ENCODE measurements around the gene MAD1L1.

Gene MAD1L1

DNA sequence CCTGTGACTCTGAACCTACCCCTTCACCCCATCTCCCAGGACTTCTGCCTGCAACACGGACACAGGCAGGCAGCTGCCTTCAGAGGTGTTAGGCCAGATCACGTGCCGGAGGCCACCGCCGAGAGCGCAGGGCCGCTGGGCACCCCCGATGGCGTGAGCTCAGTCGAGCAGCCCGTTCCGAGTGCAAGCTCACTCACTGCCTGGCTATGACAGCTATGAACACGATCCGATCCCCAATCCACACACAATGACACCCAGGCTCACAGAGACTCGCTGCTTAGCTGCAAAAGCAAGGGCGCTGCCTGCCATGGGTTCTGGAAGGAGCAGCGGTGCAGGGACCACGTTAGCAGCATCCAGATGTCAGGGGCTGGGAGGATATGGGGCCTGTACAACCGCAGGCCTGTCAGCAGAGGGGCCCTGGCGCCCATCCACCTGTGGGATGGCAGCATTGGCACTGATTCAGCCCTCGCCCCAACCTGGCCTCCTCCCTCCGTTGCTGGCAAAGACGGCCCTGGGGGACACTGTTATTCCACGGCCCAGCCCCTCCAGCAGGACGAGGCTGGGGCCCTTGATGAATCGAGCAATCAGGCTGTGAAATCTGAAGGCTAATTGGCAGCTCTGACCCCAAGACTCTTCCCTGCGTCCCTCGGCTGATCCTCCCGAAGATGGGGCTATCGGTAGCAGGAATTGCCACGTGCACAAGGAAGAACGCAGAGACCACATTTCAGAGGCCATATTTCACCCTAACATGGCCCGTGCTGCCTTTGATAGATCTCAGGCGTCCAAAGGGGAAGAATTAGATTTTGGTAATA is 332.6 kb downstream of the MAD1L1 start:
- no peak for DNase-seq

DNA sequence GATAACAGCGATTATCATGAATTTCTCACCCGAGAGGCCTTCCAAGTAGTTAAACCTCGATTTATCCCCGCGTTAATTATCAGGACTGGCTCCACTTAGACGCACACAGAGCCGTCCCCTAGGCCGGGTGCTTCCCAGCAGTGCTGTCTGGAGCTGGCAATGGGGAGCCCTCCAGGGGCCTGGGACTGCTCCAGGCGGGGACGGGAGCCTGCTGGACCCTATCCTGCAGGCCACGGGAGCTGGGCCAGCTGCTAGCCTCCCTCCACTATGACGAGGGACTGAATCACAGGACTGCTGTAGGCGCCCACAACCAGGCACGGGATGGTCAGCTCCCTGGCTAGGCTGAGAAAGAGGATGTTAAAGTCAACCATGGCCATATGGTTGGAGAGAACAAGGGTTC is 333.5 kb downstream of the MAD1L1 start:
- DNase-seq, result no peak

DNA sequence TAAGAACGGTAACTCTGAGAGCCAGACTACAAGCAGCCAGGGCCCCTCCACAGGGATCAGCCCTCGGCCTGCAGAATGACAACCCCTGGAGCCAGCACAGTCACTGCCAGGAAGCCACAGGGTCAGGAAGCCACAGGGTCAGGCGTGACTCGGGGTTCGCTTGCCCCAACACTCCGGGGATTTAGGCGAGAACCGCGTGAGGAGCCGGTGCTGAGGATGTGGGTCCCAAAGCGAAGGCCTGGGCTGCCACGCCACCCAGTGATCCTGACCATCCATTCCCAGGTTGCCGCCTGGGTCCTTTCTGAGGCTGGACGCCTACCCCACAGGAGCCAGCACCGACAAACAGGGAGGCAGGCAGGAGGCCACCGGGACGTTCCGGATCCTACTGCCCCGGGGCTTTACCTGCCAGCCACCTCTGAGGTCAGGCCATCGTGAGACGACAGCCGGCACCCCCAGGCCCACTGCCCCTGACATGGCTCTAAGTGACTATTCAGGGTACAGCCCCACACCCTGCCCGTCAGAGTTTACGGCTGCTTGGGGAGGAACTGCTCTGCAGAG is 334.0 kb downstream of the MAD1L1 start:
- no peak for DNase-seq

DNA sequence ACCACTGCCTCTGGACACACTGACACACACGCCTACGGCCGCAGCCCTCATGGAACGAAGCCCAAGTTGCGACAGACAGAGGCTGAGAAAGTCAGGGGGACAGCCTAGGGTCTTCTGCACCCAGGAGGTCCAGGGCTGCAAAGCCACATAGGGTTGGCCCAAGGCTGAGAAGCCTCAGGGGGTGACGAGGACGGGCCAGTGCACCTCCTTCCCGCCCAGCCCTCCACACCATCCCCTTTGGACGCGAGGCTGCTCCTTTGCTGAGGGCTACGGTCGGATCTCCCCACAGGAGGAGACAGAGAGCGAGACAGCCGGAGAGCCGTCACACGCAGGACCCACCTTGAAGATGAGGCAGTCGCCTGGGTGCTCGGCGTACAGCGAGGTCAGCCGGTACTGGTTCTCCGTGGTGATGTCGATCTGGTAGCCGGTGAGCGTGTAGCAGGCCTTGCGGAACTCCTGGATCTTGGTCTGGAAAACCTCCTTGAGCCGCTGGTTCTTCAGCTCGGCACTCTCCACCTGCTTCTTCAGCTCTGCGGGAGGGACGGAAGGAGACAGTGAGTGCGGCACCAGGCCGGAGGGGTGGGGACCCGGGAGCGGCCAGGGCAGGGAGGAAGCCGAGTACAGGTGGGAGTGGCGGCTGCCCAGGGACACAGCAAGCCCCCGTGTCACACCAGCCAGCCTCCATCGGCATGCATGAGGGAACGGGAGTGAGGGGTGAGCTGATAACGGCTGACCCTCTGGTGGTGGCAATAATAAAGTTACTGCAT is 334.7 kb downstream of the MAD1L1 start:
- no peak for DNase-seq

GRCh38 chr7:1897076-1897860 is 335.5 kb downstream of the MAD1L1 start:
- DNase-seq, result no peak

GRCh38 chr7:1895664-1896515 is 336.9 kb downstream of the MAD1L1 start:
- DNase-seq, result no peak

DNA sequence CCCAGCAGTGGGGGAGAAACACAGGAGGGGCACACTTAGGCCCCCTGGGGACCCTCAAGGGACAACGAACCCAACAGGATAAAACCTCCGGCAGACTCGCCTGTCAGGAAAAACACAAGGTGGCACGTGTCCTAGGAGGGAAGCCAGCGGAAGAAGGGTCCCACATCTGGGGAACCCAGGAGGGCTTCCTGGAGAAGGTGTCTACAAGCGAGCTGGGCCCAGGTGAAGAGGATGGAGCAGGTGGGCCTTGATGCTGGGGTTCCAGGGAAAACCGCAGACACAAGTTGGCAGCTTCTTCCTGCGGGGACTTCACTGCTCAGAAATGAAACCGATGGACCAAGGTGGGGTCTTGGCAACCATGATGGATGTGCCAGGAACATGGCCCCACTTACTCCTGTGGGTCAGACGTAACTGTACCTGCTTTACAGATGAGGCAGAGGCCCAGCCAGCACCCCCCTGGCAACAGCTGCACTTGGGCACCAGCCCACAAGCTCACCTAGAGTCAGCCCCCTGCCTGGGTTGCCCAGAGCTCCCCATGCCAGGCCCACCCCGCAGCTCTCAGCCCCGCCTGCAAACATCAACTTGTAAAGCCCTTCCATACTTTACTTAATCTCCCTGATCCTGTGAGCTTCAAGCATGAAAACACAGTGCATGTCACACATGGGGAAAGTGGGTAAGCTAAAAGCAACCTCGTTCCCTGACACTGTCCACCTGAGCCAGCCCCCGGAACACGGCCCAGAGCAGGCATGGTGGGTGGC is 337.7 kb downstream of the MAD1L1 start:
- no peak for DNase-seq

DNA sequence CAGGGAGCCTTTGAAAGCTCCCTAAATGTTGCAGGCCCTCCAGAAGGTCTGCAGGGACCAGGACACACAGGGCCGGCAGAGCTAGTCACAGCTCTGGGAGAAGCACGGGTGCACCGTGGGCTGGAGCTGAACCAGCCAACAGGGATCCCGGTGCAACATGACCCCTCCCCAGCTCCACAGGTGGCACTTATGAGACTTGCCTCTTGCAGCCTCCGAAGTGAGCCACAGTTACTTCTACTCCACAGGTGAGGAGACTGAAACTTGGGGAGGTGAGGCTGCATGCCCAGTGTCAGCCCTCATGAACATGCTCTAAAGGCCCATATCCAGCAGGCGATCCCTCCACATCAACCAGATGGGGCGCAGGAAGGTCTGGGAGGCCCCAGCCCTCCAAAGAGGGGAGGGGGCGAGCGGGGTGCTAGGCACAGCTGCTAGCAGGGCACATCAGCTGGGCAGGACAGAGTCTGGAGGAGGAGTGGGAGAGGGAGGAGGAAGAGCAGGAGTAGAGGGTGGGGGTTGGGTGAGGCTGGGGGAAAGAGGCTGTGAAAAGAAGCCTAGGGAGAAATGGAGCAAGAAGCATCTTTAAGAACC is 338.3 kb downstream of the MAD1L1 start:
- DNase-seq, result no peak

DNA sequence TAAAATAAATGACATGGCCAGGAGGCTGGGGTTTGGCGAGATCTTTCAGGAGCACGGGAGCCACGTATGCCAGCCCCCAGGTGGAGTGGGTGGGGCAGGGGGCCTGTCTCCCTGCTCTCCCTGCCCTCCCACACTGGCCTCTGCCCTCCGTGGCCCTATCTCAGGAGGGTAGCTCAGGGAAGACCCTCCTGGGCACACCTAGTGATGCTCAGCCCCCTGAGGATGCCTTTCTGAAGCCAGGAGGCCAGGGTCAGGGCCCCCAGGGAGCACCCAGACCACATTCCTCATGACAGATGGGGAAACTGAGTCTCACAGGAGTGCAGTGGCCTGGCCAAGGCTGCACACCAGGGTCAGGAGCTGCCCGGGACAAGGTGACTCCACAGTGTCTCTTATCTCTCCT is 339.3 kb downstream of the MAD1L1 start:
- no peak for DNase-seq

DNA sequence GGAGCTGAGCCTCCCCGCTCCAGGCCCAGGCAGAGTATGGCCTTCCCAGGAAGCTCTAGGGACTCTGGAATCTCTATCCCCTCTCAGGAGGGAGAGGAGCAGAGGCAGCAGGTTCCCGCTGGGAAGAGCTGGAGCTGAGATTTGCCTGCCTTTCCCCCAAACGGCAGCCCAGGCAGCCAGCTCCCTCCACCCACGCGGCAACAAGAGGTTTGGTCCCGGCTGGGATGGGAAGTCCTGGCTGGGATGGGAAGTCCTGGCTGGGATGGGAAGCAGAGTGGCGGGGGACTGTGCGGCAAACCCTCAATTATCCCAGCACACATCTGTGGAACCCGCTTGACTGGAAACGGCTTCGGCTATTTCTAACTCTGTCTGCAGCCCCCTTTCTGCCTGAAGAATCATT is 339.7 kb downstream of the MAD1L1 start:
- no peak for DNase-seq

GRCh38 chr7:1892011-1892965 is 340.5 kb downstream of the MAD1L1 start:
- no peak for DNase-seq

- no peak for DNase-seq
Observed at GRCh38 chr7:1890289-1891235, 342.2 kb downstream of the MAD1L1 start.

DNA sequence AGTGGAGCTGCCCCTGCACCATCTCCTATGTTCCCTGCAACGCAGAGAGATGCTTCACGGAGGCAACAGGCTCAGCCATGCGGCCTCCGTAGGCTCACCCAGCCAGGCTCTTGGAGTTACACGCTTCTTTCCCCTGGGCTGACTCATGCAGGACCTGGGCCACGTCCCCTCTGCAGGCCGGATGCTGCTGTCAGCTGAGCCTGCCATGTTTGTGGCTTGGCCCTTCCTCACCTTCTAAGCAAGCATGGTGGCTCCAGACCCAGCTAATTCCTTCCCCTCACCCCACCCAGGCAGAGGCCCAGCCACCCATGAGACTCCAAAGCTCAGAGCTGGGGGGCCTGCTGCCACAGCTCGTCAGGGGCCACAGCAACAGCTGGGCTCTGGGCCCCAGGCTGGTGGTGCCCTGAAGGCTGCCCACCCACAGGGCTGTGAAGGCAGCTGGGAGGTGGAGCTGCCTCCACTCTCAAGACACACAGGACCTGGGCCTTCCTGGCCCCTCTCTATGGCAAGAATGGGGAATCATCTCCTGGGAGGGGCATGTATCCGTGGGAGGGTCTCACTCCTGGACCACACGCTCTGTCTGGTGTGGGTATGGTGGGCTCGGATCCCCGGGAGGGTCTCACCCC is 343.1 kb downstream of the MAD1L1 start:
- no peak for DNase-seq

- DNase-seq, result no peak
Observed at GRCh38 chr7:1889091-1889490, 343.7 kb downstream of the MAD1L1 start.

DNA sequence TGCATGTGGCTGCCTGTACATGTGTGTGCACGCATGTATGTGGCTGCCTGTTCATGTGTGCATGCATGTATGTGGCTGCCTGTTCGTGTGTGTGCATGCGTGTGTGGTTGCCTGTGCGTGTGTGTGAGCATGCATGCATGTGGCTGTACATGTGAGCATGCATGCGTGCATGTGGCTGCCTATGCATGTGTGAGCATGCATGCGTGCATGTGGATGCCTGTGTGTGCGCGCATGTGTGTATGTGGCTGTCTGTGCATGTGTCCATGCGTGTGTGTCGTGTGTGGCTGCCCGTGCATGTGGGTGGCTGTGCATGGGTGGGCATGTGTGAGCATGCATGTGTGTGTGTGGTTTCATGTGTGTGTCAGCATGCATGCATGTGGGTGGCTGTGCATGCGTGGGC is 344.3 kb downstream of the MAD1L1 start:
- no peak for DNase-seq

DNA sequence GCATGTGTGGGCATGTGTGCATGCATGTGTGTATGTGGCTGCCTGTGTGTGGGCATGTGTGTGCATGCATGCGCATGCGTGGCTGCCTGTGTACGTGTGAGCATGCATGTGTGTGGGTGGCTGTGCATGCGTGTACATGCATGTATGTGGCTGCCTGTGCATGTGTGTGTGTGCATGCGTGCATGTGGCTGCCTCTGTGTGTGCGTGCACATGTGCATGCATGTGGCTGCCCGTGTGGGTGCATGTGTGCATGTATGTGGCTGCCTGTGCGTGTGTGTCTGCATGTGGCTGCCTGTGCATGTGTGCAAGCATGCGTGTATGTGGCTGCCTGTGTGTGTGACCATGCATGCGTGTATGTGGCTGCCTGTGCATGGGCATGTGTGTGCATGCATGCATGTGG is 345.5 kb downstream of the MAD1L1 start:
- DNase-seq, result no peak

- no peak for DNase-seq
Observed at GRCh38 chr7:1886361-1887064, 346.2 kb downstream of the MAD1L1 start.
